Hippocampal formation (tissue), 2 donors: ENCODE results near the gene HPGD.

Experiments used
- DNase-seq, 2 donors: peaks; one replicate each; lab custom pipeline; 2025; lab: John Stamatoyannopoulos, UW

HPGD gene

GRCh38 chr4:174522183-174523024 is at the start of gene HPGD:
HPGD (minus strand) TSS chr4:174522488; CDS start chr4:174522451, 37 bp downstream.
- peak in 1 of 2 donors; percentile 1 for DNase-seq

DNA sequence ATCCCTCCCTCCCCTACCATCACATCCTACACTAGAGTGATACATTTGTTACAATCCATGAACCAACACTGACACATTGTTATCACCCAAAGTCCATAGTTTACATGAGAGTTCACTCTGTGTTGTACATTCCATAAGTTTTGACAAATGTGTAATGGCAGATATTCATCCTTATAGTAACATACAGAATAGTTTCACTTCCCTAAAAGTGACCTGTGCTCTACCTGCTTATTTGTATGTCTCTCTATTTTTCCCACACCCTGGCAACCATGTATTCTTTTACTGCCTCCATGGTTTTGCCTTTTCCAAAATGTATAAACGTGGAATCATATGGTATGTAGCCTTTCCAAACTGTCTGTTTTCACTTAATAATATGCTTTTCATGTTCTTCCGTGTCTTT is 42.2 kb upstream of the HPGD start:
- no peak for DNase-seq

- DNase-seq = no peak
Measured at GRCh38 chr4:174563399-174563798, 41.1 kb upstream of the HPGD start.

DNA sequence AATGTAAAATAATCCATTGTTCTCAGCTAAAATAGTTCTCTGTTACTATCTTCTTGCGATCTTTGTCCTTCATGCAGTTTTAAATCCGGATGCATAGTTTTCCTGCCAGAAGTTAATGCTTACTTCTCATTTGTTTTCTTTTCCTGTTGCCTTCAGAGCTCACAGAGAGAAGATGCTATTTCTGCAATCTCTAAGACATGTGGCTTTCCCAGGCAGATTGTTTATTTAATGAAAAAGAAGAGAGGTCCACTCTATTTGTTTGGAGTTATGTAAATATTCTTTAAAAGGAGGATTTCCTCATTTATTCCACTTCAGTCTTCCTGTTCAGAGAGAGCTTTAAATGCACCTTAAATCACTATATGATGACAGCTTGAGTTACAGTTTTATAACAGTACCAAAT is 39.3 kb upstream of the HPGD start:
- no peak for DNase-seq

GRCh38 chr4:174559894-174560293 is 37.6 kb upstream of the HPGD start:
- no peak for DNase-seq

DNA sequence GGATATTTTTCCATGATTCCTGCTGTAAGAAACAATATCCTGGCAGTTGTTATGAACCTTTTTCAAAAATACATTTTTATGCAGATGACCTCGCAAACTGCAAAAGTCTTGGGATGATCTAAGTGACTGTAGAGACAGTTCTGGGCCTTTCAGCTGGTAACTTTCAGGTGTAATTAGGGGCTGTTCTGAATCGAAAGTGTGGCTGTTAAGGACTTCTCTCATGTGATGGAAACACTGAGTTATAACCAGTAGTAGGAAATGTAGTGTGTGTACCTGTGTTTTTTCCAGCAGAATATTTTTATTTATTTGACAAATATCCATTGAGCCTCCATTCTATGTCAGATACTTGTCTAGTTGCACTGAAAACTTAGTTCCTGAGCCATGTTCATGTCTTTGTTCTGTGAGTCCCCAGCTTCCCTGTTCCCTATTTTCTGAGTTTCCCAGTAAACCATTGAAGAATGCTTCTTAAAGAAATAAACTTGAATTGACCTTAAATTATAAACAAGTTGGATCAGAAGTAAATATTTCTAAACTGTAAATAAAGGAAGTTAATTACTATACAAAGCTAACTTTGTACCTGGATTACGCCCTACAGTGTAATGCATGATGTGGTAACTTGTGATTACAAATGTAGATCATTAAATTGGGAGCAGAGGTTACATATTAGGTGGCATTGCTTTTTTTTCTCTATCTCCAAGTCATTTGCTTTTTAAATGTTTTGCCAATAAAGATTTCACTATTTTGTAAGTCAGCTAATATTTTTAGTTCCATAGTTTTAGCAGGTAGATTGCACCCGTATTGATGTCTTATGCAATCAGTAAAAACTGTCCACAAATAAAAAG is 33.7 kb upstream of the HPGD start:
- no peak for DNase-seq

DNA sequence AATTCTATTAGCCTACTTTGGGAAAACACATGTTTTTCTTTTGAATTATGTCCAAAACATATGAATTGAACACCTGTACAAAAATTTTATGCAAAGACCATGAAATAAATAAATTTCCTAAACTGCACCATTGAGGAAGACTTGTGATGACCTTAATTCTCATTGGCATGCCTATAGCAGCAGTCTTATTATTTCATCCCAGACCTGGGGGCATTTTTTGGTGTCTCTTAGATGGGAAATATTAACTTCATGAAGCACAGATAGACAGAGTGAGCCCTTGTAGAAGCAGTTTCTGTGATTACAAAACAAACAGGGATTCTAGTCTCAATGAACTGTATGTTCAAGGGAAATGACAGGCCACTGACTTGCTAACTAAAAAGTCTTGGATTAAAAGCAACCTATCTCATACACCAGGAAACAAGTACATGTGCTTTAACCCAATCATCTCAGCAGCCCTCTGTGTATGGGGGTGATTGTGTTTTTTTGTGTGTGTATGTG is 32.0 kb upstream of the HPGD start:
- no peak for DNase-seq

DNA sequence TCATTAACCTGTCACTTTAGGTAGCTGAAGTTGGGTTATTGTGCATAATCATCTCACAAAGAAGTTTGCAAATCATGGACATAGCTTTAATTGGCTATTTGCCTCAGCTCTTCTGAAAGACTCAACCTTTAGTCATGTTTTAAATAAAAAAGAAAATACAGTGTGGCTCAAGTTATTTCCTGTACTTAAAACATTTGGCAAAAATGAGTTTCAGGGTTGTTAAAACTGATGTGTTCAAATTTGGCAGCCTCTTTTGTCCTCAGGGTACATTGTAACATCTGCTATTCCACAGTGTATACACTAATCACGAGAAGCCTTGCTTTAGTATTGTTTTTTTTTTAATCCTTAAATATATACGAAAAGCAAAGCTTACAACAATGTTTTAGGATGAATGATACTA is 31.5 kb upstream of the HPGD start:
- DNase-seq = no peak

- DNase-seq = no peak
Measured at GRCh38 chr4:174553031-174553430, 30.7 kb upstream of the HPGD start.

DNA sequence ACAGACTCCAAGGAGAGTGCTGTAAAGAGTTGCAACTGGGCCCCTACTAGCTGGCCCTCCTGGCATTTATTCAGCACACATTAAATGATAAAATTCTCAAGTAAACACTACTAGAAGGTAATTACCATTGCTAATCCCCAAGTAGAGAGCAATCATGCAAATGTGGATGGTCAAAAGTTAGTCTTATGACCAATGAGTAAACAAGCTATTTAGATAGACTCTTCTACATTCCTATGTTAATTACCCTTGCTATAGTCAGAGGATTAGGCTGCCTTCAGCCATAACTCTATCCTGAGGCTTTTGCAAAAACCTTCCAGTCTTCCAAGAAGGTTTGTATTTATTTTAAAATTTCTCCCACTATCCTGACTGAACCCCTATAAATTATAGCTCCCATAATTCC is 28.3 kb upstream of the HPGD start:
- no peak for DNase-seq

- DNase-seq = no peak
Measured at GRCh38 chr4:174549721-174550120, 27.4 kb upstream of the HPGD start.

DNA sequence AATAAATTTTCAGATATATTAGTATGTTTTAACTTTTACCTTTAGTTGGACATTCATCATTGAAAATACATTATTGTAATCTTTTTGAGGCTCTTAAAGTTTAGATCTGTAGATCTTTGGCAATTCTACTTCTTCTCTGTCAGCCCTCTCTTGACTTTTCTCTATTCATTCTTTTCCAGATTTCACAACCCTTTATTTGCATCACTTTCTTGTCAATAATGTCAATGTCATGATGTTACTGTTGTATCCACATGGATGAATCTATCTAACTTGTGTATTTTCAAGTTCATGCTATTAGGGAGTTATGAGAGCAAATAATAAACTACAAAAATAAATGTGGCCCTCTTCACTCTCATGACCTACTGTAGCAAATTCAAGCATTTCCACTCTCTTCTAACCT is 23.0 kb upstream of the HPGD start:
- DNase-seq = no peak

DNA sequence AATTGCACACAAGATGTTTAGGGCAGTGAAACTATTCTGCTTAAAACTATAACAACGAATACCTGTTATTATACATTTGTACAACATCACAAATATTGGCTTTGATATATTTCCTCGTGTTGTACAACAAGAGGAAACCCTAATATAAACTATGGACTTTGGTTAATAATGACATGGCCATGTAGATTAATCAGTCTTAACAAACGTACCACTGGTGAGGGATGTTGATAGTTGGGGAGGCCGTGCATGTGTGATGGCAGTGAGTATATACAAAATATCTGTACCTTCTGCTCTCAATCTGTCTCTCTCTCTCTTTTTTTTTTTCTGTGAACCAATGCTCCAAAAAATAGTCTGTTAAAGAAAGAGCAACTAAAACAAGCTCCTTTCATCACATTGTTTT is 22.2 kb upstream of the HPGD start:
- DNase-seq = no peak

- no peak for DNase-seq
Measured at GRCh38 chr4:174540175-174540574, 17.9 kb upstream of the HPGD start.

DNA sequence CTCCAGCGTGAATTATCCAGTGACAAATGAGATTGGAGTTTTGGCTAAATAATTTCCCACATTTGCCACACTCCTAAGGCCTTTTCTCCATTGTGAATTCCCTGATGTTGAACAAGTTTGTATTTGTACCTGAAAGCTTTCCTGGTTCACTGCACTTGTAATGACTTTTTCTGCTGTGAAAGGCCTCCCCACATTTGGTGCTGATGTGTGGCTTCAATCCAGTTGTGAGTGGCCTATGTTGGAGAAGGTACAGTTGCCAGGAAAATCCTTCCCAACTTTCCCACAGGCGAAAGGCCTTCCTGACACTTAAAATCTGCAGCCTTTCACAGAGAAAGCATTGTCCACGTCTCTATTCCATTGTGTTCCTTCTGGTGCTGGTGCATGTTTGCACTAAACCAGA is 17.3 kb upstream of the HPGD start:
- DNase-seq = no peak

DNA sequence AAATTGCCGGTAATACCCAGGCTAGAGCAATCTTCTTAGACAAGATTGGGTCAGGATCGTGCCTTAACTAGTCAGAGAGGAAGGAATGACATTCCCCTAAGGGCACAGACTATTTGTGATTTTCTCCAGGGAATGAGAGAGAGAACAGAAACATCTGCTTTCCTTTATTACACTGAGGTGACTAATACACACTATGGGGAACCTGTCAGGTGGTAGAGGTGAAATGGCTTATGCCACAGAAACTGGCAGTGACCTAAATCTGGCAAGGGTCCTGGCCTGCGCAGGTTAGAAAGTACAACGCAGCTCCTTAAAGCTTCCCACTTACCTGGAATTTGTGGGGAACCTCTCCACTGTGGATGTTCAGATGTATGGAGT is 16.6 kb upstream of the HPGD start:
- no peak for DNase-seq

GRCh38 chr4:174538123-174538875 is 16.0 kb upstream of the HPGD start:
- DNase-seq = no peak

DNA sequence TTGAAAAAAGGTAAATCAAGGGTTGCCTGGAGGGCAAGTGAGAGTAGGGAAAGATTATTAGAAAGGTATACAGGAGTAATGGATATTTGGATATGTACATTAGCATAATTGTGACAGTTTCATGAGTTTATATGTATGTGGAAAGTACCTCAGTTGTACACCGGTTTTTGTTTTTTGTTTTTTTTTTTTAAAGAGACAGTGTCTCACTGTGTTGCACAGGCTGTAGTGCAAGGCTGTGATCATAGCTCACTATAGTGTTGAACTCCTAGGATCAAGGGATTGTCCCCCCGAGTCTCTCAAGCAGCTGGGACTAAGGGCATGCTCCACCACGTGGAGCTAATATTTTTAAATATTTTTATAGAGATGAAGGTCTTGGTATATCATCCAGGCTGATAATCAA is 15.3 kb upstream of the HPGD start:
- DNase-seq = no peak

- no peak for DNase-seq
Measured at GRCh38 chr4:174534461-174534860, 12.2 kb upstream of the HPGD start.

GRCh38 chr4:174532445-174532844 is 10.2 kb upstream of the HPGD start:
- no peak for DNase-seq

DNA sequence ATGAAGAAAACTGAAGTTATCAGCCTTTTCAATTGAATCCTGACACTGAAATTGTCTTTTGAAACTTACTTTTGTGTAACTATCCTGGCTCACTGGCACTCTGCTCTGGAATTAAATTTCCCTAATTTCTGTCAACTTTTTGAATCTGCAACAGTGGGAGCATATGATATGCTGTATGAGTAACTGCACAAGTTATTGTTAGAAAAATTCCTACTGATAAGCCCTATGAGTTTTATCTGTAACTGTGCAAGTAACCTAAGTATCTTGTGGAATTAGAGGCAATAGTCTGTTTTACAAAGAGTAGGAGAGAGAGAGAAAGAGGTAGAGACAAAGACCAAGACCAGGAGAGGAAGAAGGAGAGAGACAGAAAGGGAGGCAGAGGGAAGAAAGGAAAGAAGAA is 9.2 kb upstream of the HPGD start:
- DNase-seq = no peak

- no peak for DNase-seq
Measured at GRCh38 chr4:174528226-174528625, 5.9 kb upstream of the HPGD start.
